T-helper 22 cell (primary cell): ENCODE results near the gene ME3.
"Not testable (repeated sequence)": the region's sequence is repeated elsewhere in the genome, so short reads cannot be mapped to it uniquely, and the experiment has no call there.

Experiments used
- DNase-seq: peaks from one replicate; pipeline ENCODE4 v3.0.0-alpha.2; 2020; ENCODE audit warnings: low read depth

ME3 gene

GRCh38 chr11:86663761-86664160, 8.7 kb downstream of the ME3 start:
- no peak for DNase-seq

GRCh38 chr11:86663291-86663690, 9.1 kb downstream of the ME3 start:
- DNase-seq, result no peak

- DNase-seq, result no peak
Measured at GRCh38 chr11:86660736-86661135, 11.7 kb downstream of the ME3 start.

- no peak for DNase-seq
Measured at GRCh38 chr11:86660088-86660487, 12.3 kb downstream of the ME3 start.

GRCh38 chr11:86658534-86658933, 13.9 kb downstream of the ME3 start:
- DNase-seq, result no peak

- DNase-seq, result not testable (repeated sequence)
Measured at GRCh38 chr11:86645212-86645611, 27.2 kb downstream of the ME3 start.

- DNase-seq, result no peak
Measured at GRCh38 chr11:86644291-86644690, 28.1 kb downstream of the ME3 start.

- DNase-seq, result no peak
Measured at GRCh38 chr11:86641537-86642261, 30.7 kb downstream of the ME3 start.

GRCh38 chr11:86639137-86639536, 33.3 kb downstream of the ME3 start:
- no peak for DNase-seq

GRCh38 chr11:86638673-86639072, 33.7 kb downstream of the ME3 start:
- DNase-seq, result no peak

- DNase-seq, result no peak
Measured at GRCh38 chr11:86637988-86638387, 34.4 kb downstream of the ME3 start.

GRCh38 chr11:86636275-86636674, 36.1 kb downstream of the ME3 start:
- no peak for DNase-seq

- no peak for DNase-seq
Measured at GRCh38 chr11:86632499-86633269, 39.7 kb downstream of the ME3 start.

- DNase-seq, result no peak
Measured at GRCh38 chr11:86630229-86630981, 42.0 kb downstream of the ME3 start.

GRCh38 chr11:86629045-86629706, 43.2 kb downstream of the ME3 start:
- no peak for DNase-seq

- no peak for DNase-seq
Measured at GRCh38 chr11:86627776-86628455, 44.5 kb downstream of the ME3 start.

- no peak for DNase-seq
Measured at GRCh38 chr11:86625981-86626380, 46.4 kb downstream of the ME3 start.

GRCh38 chr11:86625544-86625943, 46.9 kb downstream of the ME3 start:
- DNase-seq, result no peak

- DNase-seq, result no peak
Measured at GRCh38 chr11:86624366-86624765, 48.0 kb downstream of the ME3 start.

- no peak for DNase-seq
Measured at GRCh38 chr11:86623736-86624135, 48.7 kb downstream of the ME3 start.

GRCh38 chr11:86623041-86623621, 49.3 kb downstream of the ME3 start:
- no peak for DNase-seq
